ENCODE data around the gene ADGRB2.

DNA sequence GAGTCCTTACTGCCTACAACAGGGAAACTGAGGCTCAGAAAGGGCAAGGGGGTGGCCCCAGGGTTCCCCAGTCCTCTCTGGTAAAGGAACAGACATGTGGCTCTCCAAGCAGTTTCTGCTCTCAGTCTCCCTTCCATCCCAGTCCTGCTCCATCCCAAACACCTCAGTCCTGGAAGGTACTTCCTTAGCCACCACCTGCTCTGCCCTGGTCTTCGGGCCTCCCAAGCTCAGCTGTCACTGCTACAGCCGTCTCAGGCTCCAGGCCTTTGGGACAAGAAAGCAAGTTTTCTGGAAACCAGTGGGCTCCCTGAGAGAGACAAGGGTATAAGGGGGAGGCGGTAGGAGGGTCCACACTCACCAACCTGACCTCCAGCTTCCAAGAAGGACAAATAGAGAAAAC lies 23.1 kb upstream of the ADGRB2 start:
- TF ChIP-seq POLR2AphosphoS5 (IDR thresholded peaks at IDR 0.05; ENCODE audit: low read depth, low read length) (no peak), POLR2A (IDR thresholded peaks at IDR 0.05; ENCODE audit: low read depth, low read length) (no peak)

Measured in GM12892 (cell line).